GM08714 (cell line): Measurements from ENCODE around the gene WAC.
"Not testable (repeated sequence)": the region's sequence is repeated elsewhere in the genome, so short reads cannot be mapped to it uniquely, and the experiment has no call there.

Source experiments
- H3K4me3 ChIP-seq: fragments of 200-500 bp; sonication (Bioruptor generic); 2 replicates; pipeline ENCODE4 v1.5.1; 2014; ENCODE audit warnings: mild to moderate bottlenecking, low read length, inconsistent platforms
- ZNF274 ChIP-seq: IDR thresholded peaks from 2 replicates; pipeline ENCODE4 v1.6.1; 2012; ENCODE audit warnings: mild to moderate bottlenecking, low read depth, low read length

Gene WAC

DNA sequence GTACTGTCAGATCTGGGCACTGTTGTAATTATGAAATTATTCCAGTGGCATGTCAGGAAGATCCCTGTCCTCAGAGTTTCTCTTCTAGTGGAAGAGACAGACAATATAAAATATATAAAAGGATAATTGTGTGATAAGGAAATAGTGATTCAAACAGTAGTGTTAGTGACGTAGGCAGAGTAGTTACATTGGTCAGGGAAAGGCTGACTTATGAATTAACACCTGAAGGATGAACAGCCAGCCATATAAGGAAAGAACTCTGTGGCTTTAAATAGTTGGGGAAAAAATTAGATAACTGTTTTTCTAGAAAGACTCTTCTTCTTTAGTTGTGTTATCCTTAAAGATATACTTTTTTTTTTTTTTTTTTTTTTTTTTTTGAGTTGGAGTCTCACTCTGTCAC is 37.7 kb downstream of the WAC start:
- H3K4me3 ChIP-seq: no peak overlapping the region
- TF ChIP-seq ZNF274: no peak

DNA sequence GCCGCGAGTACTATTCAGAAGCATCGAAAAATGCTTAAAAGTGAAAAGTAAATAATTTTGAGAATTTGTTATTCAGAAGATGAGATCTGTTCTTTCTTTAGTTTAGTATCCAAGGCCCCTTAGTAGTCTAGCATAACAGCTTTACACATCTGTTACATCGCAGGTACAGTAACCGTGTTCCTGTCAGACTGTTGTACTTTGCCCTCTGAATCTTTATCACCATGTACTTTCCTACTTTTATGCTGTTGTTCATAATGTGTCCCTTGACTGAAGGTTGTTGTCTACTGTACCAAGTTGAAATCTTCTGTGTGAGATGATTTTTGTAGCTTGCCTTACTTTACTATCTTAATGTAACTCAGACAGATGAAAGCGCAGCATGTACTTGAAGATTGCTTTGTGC is 38.3 kb downstream of the WAC start:
- TF ChIP-seq ZNF274: no peak
- H3K4me3 ChIP-seq: no peak overlapping the region

DNA sequence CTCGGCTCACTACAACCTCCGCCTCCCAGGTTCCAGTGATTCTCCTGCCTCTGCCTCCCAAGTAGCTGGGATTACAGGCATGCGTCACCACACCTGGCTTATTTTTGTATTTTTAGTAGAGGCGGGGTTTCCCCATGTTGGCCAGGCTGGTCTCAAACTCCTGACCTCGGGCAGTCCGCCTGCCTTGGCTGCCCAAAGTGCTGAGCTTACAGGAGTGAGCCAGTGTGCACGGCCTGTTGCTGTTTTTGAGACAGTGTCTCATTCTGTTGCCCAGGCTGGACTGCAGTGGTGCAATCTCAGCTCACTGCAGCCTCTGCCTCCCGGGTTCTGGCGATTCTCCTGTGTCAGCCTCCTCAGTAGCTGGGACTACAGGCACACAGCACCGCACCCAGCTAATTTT is 41.3 kb downstream of the WAC start:
- H3K4me3 ChIP-seq: not testable (repeated sequence)

DNA sequence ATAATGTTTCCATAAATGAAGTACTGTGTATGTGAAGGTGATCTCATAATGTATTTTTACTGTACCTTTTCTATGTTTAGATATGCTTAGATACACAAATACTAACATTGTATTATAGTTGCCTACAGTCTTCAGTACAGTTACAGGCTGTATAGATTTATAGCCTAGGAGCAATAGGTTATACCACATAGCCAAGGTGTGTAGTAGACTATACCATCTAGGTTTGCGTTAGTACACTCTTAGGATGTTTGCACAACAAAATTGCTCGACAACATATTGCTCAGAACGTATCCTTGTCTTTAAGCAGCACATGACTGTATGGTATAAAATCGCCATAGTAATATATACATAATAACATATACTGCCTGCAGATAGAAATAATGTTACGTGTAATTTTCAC is 42.9 kb downstream of the WAC start:
- no peak overlapping the region for H3K4me3 ChIP-seq
- no peak for TF ChIP-seq ZNF274

DNA sequence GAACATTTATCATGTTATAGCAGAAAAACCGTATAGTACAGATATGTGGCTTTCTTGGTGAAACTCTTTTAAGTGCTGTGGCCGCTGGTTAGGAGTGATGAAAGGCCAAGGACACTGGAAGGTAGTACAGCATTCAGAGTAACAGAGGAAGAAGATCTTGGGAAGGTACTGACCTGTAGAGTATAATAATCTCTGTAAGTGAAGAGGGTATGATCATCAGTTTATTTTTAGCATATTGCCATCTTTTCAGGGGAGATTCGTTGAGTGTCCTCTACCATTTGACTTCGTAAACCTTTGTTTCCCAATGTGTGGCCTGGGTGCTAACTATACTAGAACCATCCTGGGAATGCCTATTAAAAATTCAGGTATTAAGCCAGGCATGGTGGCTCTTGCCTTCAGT is 44.6 kb downstream of the WAC start:
- H3K4me3 ChIP-seq: no peak overlapping the region
- no peak for TF ChIP-seq ZNF274

DNA sequence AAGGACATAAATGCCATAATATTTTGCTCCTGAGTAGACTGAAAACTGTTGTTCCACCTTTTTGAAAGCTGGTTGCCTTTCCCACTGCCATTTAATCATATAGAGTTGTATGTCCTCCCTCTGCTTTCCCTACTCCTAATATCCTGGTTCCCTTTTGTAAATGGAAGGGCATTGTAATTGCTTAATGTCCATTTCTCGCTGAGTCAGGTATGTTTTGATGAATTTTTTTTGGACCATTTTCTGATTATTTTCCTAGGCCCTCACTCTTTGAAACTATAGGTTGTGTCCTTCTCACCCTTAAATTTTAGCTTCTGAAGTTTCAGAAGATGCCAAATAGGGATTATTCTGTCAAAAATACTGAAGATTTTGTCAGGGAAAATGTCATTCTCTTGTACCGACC is 45.5 kb downstream of the WAC start:
- no peak overlapping the region for H3K4me3 ChIP-seq
- no peak for TF ChIP-seq ZNF274

DNA sequence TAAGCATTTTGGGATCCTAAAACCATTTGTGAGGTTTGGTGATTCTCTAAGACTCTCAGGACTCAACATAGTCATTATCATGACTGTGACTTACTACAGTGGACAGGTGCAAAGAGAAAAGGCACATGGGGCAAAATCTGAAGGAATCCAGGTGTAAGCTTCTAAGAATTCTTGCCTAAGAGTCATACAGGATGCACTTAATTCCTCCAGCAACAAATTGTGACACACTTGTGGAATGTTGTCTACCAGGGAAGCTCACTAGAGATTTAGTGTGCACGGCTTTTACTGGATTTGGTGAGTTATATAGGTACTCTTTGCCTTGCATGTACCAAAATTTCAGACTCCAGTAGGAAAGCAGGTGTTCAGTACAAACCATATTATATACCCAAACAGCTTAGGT is 47.9 kb downstream of the WAC start:
- TF ChIP-seq ZNF274: no peak

DNA sequence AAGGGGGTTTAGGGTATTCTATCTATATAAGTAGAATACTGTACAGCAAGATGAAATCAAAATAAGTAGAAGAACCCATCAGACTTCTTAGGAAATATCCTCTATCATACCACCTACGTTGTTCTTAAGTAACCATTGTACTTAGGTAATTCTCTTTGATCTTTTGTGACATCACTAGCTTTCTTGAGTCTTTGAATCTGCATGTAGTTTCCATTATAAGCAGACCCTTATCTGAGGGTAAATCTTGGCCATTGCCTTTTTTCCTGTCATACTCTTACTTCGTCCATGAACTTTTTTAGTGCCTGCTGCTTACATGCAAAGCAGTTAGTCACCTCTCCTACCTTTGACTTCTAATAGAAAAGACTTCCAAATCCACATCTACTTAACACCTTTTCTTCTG is 49.0 kb downstream of the WAC start:
- H3K4me3 ChIP-seq: no peak overlapping the region
- no peak for TF ChIP-seq ZNF274

More for the DNA sequence above, 47.9 kb downstream of the WAC start:
- no peak overlapping the region for H3K4me3 ChIP-seq

DNA sequence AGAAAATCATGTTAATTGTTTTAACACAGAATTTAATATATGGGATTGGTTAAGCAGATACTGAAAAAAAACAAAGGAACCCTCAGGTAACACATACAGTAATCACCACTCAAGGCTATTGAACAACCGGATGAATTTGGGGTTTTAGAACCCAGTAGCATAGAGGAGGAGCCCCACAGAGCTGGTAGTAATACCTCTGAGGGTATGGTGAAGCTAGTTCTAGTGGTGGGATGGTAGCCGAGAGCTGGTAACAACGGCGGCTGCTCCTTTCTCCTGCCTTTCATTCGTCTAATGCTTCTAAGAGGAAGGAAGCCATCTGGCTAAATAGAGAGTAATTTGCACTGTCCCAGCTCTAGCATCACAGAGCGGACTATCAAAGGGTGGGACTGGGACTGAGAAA is 52.2 kb downstream of the WAC start:
- H3K4me3 ChIP-seq: no peak overlapping the region
- no peak for TF ChIP-seq ZNF274

DNA sequence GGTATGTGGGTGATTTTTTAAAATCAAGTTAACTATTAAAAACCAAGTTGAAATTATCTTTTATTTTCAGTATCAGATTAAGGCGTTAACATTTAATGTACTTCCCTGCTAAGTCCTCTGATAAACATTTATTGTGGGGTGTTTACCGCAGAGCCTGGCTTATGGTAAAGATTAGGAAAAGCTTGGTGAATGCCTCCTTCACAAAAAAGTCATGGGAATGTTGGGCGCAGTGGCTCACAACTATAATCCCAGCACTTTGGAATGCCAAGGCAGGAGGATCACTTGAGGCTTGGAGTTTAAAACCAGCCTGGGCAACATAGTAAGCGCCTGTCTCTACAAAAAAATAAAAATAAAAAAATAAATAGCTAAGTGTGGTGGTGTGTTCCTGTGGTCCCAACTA is 53.3 kb downstream of the WAC start:
- no peak for TF ChIP-seq ZNF274
- no peak overlapping the region for H3K4me3 ChIP-seq

DNA sequence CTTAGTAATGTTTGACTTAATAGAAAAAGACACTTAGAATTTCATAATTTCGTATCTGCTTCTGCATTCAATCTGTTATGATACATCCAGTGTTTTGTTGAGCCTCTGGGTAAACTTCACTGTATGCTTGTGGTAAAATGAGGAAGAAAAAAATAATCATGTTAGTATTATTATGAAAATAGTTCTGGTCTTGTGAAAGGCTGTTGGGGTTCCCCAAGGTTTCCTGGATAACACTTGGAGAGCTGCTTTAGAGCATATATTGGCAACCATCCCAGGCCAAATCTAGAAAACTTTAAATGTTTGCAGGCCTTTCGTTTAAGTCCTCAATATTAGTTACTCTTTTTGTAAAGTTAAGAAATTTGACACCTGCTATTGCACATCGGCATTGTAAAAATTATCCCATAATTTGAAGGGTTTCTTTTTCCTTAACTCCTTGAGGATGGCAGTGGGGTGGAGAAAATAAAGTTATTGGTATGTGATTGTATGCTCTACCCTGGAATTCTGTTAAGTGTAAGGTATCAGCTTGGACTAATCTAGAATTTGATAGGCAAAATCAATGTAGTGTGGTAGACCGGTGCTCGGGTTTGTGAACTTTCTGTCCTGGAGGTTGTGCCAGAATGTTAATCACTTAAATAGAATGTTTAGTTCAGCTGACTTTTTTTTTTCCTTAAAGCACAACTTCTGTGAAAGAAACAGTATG is 54.5 kb downstream of the WAC start:
- no peak for TF ChIP-seq ZNF274
- no peak overlapping the region for H3K4me3 ChIP-seq

DNA sequence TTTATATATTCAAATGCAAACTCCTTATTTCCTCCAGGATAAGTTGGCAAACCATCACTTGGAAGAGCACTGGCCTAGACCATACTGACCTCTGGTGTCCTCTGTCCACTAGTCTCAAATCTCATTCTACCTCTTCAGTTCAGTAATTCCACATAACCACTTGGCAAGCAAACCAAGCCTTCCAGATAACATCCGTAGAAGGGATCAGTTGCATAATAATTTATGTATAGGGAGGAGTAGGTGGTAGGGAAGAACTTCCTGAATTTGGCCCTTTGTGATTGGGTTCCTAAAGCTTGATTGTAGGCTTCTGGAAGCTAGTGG is 55.0 kb downstream of the WAC start:
- no peak overlapping the region for H3K4me3 ChIP-seq
- no peak for TF ChIP-seq ZNF274

DNA sequence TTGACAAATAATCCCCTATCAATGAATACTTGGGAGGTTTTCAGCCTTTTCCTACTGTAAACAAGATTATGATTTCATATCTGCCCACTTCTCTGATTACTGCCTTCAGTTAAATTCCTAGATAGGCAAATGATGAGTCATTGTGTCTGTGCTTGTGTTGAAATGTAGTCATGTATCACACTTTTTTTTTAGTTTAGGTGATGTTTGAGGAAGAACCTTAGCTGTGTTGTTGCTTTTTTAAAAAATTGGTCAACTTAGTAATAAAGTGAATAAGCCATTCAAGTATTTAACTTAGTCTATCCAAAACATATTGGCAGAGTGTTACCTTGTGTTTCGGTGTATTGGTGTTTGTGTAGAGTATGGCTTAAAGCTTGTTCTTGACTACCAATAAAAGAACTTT is 60.0 kb downstream of the WAC start:
- no peak overlapping the region for H3K4me3 ChIP-seq
- no peak for TF ChIP-seq ZNF274

DNA sequence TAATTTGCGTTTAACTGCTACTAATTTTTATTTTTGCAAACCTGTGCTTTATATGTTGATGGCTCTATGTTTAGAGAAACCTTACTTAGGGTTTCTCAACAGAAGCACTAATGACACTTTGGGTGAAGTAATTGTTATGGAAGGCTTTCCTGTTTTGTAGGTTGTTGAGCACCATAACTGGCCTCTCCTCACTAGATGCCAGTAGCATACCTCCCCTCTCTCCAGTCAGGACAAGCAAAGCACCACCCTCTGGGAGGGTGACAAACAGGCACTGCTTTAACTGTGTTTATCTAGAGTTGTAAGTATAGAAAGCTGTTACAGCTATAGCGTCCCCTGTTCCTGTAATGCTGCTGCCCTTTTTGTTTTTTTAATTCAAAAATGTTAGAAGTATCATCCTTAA is 60.9 kb downstream of the WAC start:
- no peak for TF ChIP-seq ZNF274
- no peak overlapping the region for H3K4me3 ChIP-seq

DNA sequence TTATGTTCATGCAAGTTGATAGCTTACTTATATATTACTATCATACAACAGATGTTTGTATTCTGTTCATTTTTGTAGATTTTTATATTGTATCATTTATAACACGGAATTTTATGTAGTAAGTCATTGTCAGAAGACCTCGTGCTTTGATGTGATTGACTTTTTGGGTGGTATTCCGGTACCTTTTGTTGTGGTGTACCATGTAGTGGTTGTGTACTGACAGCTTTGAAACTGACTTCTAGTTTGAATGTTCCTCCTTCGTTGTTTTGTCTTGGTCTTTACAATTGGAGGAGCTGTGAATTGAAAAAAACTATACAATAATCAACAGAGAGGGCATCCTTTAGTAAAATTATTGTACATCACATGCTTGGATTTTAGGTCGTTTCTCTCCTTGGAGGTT is 61.5 kb downstream of the WAC start:
- no peak overlapping the region for H3K4me3 ChIP-seq
- TF ChIP-seq ZNF274: no peak

DNA sequence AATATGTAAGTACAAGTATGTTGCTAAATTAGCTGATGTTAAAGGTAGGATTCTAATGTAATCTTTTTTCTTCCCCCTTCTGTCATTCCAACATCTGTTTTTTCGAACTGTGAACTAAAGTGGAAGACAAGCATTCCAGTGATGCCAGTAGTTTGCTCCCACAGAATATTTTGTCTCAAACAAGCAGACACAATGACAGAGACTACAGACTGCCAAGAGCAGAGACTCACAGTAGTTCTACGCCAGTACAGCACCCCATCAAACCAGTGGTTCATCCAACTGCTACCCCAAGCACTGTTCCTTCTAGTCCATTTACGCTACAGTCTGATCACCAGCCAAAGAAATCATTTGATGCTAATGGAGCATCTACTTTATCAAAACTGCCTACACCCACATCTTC is 62.7 kb downstream of the WAC start:
- no peak overlapping the region for H3K4me3 ChIP-seq
- TF ChIP-seq ZNF274: no peak
